Endothelial cell of umbilical vein (primary cell): ENCODE results near the gene AKAP8.

Source experiments
- CTCF ChIP-seq, 2 donors: IDR thresholded peaks; 1 replicate in 1 of 2; 2 replicates in 1 of 2; pipeline ENCODE4 v1.5.1; 2011; ENCODE audit warnings: low read length in 2 of 2, mild to moderate bottlenecking in 2 of 2, moderate library complexity in 2 of 2, control low read depth in 1 of 2, inconsistent platforms in 1 of 2, low read depth in 1 of 2; ENCODE audit not compliant: insufficient read depth in 1 of 2; ENCODE audit errors: extremely low read depth in 1 of 2
- EZH2 ChIP-seq: IDR thresholded peaks from 2 replicates; pipeline ENCODE4 v1.6.1; 2012; ENCODE audit warnings: borderline replicate concordance, low read depth, mild to moderate bottlenecking, moderate library complexity, low read length, inconsistent platforms; ENCODE audit not compliant: severe bottlenecking
- JUN ChIP-seq: IDR thresholded peaks from 2 replicates; pipeline ENCODE4 v1.6.1; 2011; ENCODE audit warnings: borderline replicate concordance, low read depth; ENCODE audit not compliant: insufficient read length, insufficient read depth
- MYC ChIP-seq: IDR thresholded peaks from one replicate; pipeline ENCODE4 v1.6.1; 2011; ENCODE audit warnings: mild to moderate bottlenecking, low read depth, low read length
- POLR2A ChIP-seq: IDR thresholded peaks from 2 replicates; pipeline ENCODE4 v1.6.1; 2012; ENCODE audit warnings: low read depth, mild to moderate bottlenecking, control low read depth, low read length
- POLR2AphosphoS5 ChIP-seq: IDR thresholded peaks from 2 replicates; pipeline ENCODE4 v1.6.1; 2012; ENCODE audit warnings: low read depth, mild to moderate bottlenecking, control low read depth, low read length, moderate library complexity; ENCODE audit not compliant: insufficient read depth
- TF ChIP-seq, protein P1 (sequence below): IDR thresholded peaks from 2 replicates; pipeline ENCODE4 v1.6.1; 2011; ENCODE audit not compliant: insufficient read depth, insufficient read length

DNA sequence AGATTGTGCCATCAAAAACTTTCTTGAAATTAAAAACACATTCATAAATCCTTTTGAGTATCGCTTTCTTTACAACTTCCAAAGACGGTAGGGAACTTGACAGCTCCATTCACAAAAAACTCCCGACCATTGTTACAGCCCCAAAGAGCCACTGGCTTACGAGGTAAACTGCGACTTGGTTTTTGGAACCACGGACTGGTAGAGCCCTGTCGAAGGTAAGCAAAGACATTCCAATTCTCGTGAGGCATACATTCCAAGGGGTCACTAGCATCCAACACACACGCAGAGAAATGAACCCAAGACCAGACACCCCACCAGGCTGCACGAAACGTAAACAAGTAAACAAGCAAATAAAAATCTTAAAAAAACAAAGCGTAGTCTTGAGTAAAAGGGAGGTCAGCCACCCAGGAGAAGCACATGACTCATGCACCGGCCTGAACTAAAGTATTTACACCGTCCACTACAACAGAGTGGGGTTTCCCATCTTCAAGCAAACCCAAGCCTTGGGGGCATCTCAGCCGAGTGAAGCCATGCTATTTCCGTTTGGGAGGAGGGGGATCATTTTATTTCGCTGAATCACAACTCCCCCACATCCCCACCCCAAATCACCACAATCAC is 48.7 kb downstream of the AKAP8 start:
- no peak for TF ChIP-seq POLR2A
- no peak for TF ChIP-seq POLR2AphosphoS5
- TF ChIP-seq CTCF (IDR thresholded peaks at IDR 0.05; ENCODE audit: extremely low read depth in 1 of 2, insufficient read depth in 1 of 2, low read depth in 1 of 2, low read length in 2 of 2) = no peak
- TF ChIP-seq EZH2 = no peak
- TF ChIP-seq, protein P1, sequence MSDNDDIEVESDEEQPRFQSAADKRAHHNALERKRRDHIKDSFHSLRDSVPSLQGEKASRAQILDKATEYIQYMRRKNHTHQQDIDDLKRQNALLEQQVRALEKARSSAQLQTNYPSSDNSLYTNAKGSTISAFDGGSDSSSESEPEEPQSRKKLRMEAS = no peak
- TF ChIP-seq MYC = no peak
- TF ChIP-seq JUN = peak; percentile 43
